CD4-positive, alpha-beta T cell treated with Interferon gamma for 1 hour (primary cell): ENCODE results near the gene NUMBL.
"Not testable (repeated sequence)": the region's sequence is repeated elsewhere in the genome, so short reads cannot be mapped to it uniquely, and the experiment has no call there.

Experiments used
- DNase-seq: peaks from one replicate; pipeline ENCODE4 v3.0.0-alpha.2; 2020

The NUMBL gene

DNA sequence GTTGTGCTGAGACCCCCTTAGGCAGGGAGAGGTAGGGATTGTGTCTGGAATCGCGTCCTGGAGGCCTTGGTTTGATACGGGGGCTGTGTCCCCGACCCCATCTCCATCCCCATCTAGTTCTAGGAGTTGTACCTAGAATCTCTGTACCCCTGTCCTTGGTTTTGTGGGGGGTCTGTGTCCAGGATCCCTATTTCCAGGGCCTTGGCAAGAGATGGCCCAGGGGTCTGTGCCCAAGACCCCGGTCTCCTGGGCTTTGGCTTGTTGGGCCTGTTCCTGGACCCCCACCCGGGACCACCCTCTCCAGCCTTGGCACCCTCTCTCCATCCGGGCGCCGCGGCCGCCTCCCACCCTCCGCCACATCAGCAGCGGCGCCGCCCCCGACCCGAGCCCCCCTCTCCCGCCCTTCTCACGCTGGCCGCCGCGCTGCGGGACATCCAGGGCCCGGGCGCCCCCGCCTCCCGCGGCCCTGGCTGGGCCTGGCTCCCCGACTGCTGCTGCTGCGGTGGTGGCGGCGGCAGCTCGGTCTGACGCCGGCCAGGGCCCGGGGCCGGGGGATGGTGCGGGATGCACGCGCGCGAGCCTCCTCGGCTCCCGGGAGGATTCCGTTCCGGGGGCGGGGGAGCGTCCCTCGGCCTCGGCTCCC, at the start of gene NUMBL:
TSS of gene NUMBL (minus strand) at position 602 of the 643 bp plus-strand sequence. CDS start at position 434, 168 bp downstream.
- DNase-seq = no peak

DNA sequence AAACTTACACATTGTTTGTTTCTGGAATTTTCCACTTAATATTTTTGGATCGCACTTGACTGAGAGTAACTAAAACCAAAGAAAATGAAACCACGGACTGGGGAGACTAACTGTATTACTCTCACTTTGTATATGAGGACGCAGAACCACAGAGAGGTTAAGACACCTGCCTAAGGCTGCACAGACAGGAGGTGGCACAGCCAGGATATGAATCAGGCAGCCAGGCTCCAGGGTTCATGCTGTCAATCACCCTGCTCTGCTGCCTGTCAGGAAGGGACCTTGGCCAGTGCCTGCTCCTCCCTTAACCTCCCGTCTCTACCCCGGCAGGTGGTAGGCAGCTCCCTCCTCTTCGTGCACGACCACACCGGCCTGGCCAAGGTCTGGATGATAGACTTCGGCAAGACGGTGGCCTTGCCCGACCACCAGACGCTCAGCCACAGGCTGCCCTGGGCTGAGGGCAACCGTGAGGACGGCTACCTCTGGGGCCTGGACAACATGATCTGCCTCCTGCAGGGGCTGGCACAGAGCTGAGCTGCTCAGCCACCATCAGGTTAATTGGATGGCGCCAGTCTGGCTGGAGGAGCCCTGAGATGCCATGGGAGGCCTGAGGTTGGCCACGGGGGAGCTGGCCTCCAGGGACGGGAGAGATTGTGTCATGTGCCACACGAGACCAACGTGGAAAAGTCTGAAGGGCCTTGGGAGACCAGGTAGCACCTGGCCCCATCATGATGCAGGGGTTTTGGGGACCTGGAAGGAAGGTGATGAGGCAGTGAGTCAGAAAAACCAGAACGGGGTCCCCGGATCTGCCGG, 48.8 kb upstream of the NUMBL start:
- DNase-seq = no peak

DNA sequence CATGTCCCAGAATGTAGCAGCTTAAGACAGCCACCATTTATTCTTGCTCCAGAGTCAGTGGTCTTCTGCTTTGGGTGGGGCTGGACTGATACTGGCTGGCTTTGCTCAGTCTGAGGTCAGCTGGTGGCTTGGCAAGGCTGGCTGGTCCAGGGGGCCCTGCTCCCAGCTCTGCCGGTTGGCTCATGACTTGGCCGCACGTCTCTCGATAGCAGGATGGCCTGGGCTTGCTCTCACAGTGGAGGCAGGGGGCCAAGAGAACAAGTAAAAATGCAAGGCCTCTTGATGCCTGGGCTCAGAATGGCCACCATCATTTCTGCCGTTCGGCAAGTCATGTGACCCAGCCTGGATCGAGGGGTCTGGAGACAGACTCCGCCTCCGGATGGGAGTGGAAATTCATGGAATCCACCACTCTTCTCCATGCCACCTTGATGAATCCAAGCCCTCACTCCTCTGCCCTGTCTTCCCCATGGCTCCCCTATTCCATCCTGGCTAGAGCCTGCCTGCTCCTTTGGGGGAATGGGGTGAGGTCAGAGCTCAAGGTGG, 46.7 kb upstream of the NUMBL start:
- DNase-seq = no peak

DNA sequence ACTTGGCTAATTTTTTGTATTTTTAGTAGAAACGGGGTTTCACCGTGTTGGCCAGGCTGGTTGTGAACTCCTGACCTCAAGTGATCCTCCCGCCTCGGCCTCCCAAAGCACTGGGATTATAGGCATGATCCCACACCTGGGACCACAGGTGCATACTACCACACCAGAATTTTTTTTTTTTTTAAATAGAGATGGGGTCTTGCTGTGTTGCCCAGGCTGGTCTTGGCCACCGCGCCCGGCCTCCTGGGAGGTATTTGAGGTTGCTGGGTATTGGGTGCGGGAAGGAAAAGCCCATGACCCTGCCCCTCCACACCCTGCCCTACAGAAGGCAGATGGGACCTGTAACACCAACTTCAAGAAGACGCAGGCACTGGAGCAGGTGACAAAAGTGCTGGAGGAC, 46.2 kb upstream of the NUMBL start:
- DNase-seq = no peak

DNA sequence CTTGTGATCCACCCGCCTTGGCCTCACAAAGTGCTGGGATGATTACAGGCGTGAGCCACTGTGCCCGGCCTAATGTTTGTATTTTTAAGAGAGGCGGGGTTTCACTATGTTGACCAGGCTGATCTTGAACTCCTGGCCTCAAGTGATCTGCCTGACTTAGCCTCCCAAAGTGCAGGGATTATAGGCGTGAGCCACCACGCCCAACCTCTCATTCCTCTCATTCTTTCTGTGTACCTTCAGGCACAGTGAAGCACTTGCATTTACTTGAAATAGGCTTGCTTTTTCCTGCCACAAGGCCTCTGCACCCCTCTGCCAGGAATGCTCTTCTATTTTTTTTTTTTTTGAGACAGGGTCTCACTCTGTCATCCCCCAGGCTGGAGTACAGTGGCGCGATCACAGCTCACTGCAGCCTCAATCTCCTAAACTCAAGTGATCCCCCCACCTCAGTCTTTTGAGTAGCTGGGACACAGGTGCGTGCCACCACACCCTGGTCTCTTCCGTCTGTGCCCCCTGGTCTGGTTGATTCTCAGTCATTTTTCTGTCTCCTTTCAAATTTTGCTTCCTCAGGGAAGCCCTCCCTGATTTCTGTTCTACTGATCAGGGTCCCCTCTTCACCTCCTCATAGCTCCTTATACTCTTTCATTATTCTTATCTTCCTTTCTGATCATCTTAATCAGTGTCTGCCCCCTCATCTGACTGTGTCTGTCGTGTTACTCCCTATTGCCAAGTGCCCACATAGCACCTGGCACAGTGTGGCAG, 44.7 kb upstream of the NUMBL start:
- DNase-seq = no peak

DNA sequence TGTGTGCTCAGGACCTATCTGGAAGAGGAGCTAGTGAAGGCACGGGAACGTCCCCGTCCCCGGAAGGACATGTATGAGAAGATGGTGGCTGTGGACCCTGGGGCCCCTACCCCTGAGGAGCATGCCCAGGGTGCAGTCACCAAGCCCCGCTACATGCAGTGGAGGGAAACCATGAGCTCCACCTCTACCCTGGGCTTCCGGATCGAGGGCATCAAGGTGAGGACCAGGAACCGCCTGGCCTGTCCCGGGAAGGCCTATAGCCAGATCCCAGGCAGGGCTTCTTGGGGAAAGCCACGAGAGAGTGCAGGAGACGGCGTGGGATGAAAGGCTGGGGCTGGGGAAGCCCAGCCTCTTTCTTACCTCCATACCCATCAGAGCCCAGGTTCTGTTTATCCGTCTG, 42.7 kb upstream of the NUMBL start:
- no peak for DNase-seq

DNA sequence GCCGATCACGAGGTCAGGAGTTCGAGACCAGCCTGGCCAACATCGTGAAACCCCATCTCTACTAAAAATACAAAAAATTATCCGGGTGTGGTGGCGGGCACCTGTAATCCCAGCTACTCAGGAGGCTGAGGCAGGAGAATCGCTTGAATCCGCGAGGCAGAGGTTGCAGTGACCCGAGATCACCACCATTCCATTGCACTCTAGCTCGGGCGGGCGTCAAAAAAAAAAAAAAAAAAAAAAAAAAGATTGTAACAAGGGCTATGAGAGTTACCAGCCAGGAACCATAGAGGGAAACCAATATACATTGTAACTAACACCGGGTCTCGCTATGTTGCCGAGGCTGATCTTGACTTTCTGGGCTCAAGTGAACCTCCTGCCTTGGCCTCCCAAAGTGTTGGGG, 41.9 kb upstream of the NUMBL start:
- DNase-seq = not testable (repeated sequence)

DNA sequence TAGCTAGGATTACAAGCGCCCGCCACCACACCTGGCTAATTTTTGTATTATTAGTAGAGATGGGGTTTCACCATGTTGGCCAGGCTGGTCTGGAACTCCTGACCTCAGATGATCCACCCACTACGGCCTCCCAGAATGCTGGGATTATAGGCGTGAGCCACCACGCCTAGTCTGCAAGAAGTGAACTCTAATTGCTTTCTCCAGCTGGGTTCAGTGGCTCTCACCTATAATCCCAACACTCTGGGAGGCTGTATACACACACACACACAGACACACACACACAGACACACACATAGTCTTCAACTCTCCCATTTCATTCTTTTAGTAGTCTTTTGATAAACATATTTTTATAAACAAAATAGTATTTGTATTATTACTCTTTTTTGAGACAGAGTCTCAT, 39.6 kb upstream of the NUMBL start:
- not testable (repeated sequence) for DNase-seq

DNA sequence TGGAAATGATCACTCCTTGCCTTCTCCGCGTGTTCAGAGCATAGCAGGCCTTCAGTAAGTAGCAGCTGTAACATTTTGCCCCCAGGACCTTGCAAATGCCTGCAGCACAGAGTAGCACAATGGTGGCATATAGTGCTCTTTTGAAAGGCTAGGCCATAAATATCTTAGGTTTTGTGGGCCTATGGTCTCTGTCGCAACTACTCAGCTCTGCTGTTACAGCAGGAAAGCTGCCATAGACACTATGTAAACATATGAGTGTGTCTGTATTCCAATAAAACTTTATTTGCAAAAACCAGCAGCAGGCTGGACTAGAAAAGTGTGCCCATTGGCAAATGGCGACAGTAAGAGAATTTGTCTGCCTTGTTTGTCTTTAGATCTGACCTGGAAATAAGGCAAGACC, 35.8 kb upstream of the NUMBL start:
- no peak for DNase-seq

DNA sequence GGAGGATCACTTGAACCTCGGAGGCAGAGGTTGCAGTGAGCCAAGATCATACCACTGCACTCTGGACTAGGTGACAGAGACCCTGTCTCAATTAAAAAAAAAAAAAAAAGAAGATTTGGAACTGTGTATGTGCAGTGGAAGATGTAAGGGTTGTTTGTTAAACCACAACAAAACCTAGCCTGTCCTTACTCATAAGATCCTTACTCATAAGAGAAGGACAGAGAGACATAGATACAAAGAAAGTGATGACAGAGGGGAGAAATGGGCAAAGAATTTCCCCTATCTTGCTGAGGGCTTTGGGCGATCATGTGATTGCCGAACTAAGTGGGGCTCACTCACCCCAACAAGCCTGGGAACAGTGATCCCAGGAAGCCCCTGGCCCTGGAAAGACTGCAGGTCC, 34.4 kb upstream of the NUMBL start:
- DNase-seq = no peak

DNA sequence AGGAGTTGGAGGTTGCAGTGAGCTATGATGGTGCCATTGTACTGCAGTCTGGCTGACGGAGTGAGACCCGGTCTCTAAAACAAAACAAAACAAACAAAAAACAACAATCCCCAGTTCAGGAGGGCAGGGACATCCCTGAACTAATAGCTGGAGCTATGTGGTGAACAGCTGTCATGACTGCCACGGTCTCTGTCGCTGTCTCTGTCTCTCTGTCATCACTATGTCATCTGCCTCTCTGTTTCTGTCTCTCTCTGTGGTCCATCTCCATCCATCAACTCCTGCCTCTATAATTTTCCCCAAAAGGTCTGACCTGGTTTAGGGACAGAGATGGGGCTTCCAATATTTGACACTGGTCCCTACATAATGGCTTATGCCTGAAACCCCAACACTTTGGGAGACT, 33.9 kb upstream of the NUMBL start:
- no peak for DNase-seq

DNA sequence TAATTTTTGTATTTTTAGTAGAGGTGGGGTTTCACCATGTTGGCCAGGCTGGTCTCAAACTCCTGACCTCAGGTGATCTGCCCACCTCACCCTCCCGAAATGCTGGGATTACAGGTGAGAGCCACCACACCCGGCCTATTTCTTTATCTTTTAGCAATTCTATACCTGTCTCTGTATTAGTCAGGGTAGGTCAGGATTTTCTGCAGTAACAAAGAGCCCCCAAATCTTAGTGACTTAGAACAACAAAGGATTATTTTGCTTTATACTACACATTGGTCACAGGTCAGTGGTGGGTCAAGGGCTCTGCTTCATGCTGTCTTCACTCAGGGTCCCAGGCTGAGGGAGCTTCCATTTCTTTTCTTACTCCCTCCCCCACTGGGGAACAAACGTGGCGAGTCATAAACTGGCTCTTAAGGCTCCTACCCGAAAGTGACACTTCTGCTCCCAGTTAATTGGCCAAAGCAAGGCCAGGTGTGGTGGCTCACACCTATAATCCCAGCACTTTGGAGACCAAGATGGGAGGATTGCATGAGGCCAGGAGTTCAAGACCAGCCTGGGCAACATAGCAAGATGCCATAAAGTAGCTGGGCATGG, 33.3 kb upstream of the NUMBL start:
- DNase-seq = no peak

DNA sequence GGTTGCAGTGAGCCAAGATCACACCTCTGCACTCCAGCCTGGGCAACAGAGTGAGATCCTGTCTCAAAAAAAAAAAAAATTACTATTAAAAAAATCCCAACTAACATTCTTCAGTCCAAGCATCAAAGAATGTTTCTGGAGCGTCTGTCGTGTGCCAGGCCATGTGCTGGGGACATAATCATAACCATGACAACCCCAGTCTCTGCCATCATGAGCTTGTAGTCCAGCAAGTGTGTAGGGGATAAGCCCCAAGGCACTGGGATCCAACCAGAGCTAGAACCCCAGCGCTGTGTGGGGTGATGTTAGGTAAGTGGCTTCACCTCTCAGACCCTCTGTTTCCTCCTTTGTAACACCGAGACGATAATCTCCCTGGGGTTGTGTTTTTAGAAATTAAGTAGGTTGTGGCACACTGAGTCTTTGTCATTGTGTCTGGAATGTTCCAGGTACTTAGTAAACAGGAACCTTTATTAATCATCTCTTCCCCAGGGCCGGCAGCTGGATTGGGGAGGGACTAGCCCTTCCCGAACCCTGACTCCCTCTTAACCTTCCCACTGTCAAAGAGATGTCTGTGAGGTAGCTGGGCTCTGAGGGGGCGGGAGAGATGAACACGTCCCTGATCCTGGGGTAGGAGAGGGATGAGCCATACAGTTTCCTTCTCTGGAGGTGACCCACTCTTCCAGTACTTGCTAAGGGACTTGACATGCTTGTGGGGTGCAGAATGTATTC, 31.6 kb upstream of the NUMBL start:
- no peak for DNase-seq

DNA sequence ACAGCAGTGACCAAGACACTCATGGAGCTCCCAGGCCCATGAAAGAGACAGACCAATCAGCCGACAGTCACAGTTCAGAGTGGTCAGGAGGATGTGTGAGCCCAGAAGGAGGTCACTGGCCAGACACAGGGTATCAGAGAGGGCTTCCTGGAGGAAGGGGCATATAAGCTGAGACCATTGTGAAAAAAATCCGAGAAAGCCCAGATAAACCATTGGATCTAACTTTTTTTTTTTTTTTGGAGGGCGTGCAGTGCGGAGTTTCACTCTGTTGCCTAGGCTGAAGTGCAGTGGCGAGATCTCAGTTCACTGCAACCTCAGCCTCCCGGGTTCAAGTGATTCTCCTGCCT, 30.7 kb upstream of the NUMBL start:
- DNase-seq = no peak

DNA sequence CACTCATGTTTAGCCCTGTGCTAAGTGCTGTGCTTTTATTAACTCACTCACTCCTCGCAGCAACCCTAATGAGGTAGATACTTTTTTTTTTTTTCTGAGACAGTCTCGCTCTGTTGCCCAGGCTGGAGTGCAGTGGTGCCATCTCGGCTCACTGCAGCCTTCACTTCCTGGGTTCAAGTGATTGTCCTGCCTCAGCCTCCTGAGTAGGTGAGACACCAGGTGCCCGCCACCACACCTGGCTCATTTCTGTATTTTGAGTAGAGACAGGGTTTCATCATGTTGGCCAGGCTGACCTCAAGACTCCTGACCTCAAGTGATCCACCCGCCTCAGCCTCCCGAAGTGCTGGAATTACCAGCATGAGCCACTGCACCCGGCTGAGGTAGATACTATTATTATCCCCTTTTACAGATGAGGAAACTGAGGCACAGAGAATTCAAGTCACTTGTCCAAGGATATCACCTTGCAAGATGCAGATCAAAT, 29.0 kb upstream of the NUMBL start:
- DNase-seq = no peak

DNA sequence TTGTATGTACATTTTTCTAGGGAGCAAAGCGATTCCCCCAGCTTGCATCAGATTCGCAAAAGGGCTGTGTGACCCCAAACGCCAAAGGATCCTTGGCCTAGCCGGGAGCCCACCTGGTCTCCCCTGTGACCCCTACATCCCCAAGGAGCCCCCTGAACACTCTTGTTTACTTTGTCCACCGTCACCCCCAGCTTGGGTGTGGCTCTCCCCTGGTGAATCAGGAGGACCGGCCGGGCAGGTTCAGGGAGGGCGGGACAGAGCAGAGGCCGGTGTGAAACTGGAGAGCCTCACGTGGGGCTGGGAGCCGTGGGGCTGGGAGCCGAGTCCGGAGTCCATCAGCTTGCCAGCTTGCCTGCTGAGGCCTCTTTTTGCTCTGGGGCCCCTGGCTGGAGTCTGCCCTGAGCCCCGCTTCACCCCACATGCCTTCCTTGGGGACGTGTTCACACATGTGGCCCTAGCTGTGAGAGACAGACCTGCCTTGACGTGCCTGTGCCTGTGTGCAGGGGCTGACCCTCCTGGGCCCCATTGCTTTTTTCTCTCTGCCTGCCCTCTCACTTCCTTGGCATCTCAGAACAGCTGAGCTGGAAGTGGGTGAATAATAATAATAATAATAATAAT, 28.4 kb upstream of the NUMBL start:
- no peak for DNase-seq

DNA sequence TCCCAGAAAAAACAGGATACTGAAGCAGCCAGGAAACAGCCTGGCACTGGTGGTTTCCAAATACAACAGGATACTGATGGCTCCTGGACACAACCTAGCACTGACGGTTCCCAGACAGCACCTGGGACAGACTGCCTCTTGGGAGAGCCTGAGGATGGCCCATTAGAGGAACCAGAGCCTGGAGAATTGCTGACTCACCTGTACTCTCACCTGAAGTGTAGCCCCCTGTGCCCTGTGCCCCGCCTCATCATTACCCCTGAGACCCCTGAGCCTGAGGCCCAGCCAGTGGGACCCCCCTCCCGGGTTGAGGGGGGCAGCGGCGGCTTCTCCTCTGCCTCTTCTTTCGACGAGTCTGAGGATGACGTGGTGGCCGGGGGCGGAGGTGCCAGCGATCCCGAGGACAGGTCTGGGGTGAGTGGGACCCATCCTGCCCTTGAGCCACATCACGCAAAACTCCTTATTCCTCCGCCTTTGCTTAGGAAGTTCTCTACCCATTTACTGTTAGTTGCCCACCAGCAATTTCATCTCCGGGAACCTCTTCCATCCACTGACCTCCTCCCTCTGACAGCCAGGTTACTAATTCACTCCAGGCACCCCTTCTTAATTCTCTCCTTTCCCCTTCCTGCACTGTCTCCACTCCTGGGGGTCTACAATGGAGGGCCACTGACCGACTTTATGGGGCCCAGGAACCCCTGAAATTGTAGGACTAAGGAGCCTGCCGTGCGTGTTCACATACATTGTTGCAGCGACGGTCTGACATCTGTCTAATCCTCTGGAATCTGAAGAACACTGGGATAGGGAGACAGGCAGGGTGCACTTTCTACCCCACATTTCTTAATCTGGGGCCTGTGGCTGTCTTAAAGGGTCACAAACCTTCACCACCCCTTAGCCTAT, 27.7 kb upstream of the NUMBL start:
- no peak for DNase-seq

DNA sequence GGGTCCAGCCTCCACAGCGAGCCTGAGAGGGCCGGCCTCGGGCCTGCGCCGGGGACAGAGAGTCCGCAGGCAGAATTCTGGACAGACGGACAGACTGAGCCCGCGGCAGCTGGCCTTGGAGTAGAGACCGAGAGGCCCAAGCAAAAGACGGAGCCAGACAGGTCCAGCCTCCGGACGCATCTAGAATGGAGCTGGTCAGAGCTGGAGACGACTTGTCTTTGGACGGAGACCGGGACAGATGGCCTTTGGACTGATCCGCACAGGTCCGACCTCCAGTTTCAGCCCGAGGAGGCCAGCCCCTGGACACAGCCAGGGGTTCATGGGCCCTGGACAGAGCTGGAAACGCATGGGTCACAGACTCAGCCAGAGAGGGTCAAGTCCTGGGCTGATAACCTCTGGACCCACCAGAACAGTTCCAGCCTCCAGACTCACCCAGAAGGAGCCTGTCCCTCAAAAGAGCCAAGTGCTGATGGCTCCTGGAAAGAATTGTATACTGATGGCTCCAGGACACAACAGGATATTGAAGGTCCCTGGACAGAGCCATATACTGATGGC, 27.0 kb upstream of the NUMBL start:
- DNase-seq = no peak

DNA sequence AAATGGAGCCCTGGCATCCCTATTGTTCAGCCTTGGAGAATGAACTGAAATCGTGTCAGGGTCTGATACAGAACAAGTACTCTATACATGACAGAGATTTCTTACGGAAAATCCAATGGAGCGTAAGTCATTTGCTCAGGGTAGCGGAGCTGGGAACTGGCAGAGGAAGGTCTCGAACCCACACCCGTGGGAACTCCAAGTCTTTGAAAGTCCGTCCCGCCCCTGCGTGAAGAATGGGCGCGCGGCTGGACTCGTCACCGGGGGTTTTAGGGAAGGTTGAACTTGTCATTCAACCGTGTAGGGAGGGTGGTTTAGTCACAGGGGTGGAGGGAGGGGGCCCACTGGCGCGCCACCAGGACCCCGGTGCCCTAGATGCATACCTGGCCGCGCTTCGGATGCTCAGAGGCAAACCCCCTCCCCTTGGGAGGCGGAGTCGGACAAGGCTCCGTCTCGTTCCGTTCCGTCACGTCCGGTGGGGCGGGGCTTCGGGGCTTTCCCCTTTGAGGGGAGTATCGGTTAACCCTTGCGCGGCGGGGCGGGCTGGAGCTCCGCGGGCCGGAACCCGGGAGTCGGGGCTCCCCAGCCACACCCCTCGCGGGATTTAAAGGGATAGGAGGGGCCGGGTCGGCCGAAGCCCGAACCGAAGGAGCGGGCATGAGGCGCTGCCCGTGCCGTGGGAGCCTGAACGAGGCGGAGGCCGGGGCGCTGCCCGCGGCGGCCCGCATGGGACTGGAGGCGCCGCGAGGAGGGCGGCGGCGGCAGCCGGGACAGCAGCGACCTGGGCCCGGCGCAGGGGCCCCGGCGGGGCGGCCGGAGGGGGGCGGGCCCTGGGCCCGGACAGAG, 26.3 kb upstream of the NUMBL start, which contains the start of the genes COQ8B and ITPKC:
TSS of gene COQ8B (minus strand) at position 405 of the 843 bp plus-strand sequence. CDS start 2,254 bp downstream, outside the sequence.
TSS of gene ITPKC (plus strand) at position 631 of the 843 bp plus-strand sequence. CDS start at position 655, 24 bp downstream.
- DNase-seq = peak; percentile 98
